ENCODE results near the gene PGAP6. TPM values are rescaled to one million over a fixed set of nuclear protein-coding genes. Genes with fewer than 3 reads are reported as not detected.
A peak's percentile ranks its signal among the peaks of the same experiment; 100 is the strongest.
"Not testable (repeated sequence)": the region's sequence is repeated elsewhere in the genome, so short reads cannot be mapped to it uniquely, and the experiment has no call there.

PGAP6 gene
- total RNA-seq, 1 donor from 2014 or later = 66.6 TPM

DNA sequence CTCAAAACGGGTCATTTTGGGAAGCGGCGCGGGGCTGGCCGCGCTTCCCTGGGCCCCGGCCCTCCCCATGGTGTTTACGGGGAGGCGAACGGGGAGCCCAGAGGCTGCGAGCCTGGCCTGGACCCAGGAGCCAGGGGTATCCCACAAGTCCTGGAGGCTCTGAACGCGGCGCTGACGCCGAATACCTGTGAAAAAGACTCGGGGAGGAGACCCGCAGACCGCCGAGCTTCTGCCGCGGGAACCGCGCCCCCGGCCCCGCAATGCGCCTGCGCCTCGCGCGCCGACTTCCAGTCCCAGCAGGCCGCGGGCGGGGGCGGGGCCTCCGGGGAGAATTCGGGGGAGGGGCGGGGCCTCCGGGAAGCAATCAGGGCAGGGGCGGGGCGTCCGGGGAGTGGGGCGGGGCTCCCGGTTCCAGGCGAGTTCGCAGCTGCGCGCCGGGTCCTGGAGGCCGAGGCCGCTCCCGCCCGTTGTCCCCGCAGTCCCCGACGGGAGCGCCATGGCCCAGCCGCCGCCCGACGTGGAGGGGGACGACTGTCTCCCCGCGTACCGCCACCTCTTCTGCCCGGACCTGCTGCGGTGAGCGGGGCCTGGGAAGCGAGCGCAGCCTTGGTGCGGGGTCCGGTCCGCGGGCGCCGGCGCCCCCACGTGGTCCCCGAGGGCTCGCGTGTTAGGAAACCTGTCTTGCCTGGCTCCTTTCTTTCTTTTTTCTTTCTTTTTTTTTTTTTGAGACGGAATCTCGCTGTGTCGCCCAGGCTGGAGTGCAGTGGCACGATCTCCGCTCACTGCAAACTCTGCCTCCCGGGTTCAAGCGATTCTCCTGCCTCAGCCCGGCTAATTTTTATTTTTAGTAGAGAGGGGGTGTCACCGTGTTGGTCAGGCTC, 19.9 kb upstream of the PGAP6 start, which contains the start of gene DECR2:
TSS of gene DECR2 (plus strand) at position 418 of the 881 bp plus-strand sequence. CDS start at position 497, 79 bp downstream.
- peak; percentile 68 to 94 for DNase-seq (ENCODE audit: low read depth in 2 of 2)

GRCh38 chr16:400061-400591, 18.3 kb upstream of the PGAP6 start:
- DNase-seq (ENCODE audit: low read depth in 2 of 2) = no peak

GRCh38 chr16:399340-400019, 17.7 kb upstream of the PGAP6 start:
- DNase-seq (ENCODE audit: low read depth in 2 of 2) = no peak

GRCh38 chr16:398561-399339, 17.0 kb upstream of the PGAP6 start:
- DNase-seq (ENCODE audit: low read depth in 2 of 2) = no peak

DNA sequence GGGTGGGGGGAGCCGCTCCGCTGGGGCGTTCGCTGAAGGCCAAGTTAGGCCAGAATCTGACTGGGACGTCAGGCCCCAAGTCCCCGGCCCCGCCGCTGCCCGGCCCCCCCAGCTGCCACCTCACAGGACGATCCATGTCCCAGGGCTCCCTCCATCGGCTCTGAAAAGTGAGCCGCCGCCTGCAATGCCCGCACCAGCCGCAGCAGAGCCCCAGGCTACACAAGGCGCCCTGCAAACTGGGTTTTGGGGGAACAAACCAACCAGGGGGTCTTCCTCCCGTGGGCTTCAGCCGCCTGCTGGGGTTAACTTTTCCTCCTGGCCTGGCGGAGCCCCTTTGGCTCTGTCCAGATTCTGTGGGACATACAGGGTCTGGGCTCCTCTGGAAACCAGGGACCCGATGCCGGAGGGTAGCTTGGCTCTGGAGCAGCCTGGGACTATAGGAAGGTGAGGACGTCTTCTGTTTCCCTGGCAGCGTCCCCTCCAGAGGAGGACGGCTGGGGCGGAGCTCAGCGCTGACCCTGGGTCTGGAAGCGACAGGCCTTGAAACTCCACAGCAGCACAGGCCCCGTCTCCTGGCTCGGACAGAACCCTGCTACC, 16.1 kb upstream of the PGAP6 start:
- peak; percentile 17 to 73 for DNase-seq (ENCODE audit: low read depth in 2 of 2)

GRCh38 chr16:397135-397661, 15.4 kb upstream of the PGAP6 start, which contains the start of gene NME4:
Gene NME4, plus strand, starts transcription at chr16:397199. Its CDS starts 24 bp downstream, at chr16:397223.
- DNase-seq (ENCODE audit: low read depth in 2 of 2) = peak in 1 of 2 donors; percentile 56

- peak in 1 of 2 donors; percentile 63 for DNase-seq (ENCODE audit: low read depth in 2 of 2)
Observed at GRCh38 chr16:396605-397004, 14.8 kb upstream of the PGAP6 start.

GRCh38 chr16:396199-396598, 14.4 kb upstream of the PGAP6 start:
- no peak for DNase-seq (ENCODE audit: low read depth in 2 of 2)

- no peak for DNase-seq (ENCODE audit: low read depth in 2 of 2)
Observed at GRCh38 chr16:392450-393030, 10.8 kb upstream of the PGAP6 start.

GRCh38 chr16:391885-392335, 10.1 kb upstream of the PGAP6 start:
- DNase-seq (ENCODE audit: low read depth in 2 of 2) = peak; percentile 45 to 76

GRCh38 chr16:389352-389751, 7.6 kb upstream of the PGAP6 start:
- no peak for DNase-seq (ENCODE audit: low read depth in 2 of 2)

GRCh38 chr16:387761-388666, 6.2 kb upstream of the PGAP6 start:
- DNase-seq (ENCODE audit: low read depth in 2 of 2) = not testable (repeated sequence)

DNA sequence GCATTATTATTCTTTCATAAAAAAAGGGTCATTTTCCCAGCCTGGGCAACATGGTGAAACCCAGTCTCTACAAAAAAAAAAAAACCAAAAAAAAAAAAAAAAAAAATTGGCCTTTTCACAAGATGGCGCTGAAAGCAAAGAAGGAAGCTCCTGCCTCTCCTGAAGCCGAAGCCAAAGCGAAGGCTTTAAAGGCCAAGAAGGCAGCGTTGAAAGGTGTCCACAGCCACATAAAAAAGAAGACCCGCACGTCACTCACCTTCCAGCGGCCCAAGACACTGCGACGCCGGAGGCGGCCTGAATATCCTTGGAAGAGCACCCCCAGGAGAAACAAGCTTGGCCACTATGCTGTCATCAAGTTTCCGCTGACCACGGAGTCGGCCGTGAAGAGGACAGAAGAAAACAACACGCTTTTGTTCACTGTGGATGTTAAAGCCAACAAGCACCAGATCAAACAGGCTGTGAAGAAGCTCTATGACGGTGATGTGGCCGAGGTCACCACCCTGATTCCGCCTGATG, 4.9 kb upstream of the PGAP6 start:
- no peak for DNase-seq (ENCODE audit: low read depth in 2 of 2)

DNA sequence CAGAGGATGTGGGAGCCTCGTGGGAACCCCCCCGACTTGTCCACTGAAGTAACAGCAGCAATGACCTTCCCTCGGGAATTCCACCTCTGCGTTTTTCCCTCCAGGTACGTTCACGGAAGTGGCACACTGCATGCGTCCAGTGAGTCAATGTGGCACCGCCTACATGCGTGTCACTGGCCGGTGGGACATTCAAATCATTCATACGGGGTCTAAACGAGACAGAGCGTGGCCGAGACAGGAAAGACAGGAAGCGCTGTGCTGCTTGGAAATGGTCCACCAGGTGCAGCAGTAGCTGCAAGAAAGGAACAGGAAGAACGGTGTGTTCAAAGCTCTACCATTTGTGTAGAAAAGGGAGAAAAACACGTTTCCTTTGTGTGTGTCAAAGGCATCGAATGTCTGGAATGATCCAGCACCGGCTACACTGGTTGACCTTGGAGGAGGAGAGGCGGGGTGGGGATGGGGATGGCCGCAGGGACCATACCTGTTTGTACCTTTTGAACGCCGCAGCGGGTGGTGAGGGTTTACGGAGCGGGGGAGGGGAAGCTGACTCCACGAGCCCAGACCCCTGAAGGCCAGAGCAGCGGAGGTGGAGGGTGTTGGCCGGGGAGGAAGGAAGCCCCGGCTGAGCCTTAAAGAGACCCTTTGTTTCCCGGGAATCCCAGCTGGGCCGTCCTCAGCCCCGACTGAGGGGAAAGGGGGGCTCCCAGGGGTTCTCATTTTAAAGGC, 1.7 kb upstream of the PGAP6 start:
- DNase-seq (ENCODE audit: low read depth in 2 of 2) = peak; percentile 34 to 70

GRCh38 chr16:381012-381788, 578 bp downstream of the PGAP6 start:
- peak in 1 of 2 donors; percentile 33 for DNase-seq (ENCODE audit: low read depth in 2 of 2)

- no peak for DNase-seq (ENCODE audit: low read depth in 2 of 2)
Observed at GRCh38 chr16:380762-381011, 1.1 kb downstream of the PGAP6 start.

- no peak for DNase-seq (ENCODE audit: low read depth in 2 of 2)
Observed at GRCh38 chr16:379961-380761, 1.6 kb downstream of the PGAP6 start.
